SK-N-DZ (cell line): ENCODE measurements around the gene FDX2.
A peak's percentile ranks its signal among the peaks of the same experiment; 100 is the strongest.
"Not testable (repeated sequence)": the region's sequence is repeated elsewhere in the genome, so short reads cannot be mapped to it uniquely, and the experiment has no call there.

Experiments used
- DNase-seq: peaks from one replicate; pipeline ENCODE4 v3.0.0-alpha.2; 2015; ENCODE audit warnings: low spot score

Gene FDX2

GRCh38 chr19:10284065-10284959 is 31.5 kb downstream of the FDX2 start:
- no peak for DNase-seq

GRCh38 chr19:10283301-10284064 is 32.3 kb downstream of the FDX2 start:
- no peak for DNase-seq

GRCh38 chr19:10282043-10282442 is 33.8 kb downstream of the FDX2 start:
- DNase-seq: not testable (repeated sequence)

- DNase-seq: no peak
Observed at GRCh38 chr19:10279737-10280442, 35.9 kb downstream of the FDX2 start.

- no peak for DNase-seq
Observed at GRCh38 chr19:10278935-10279334, 36.9 kb downstream of the FDX2 start.

GRCh38 chr19:10277795-10278589 is 37.8 kb downstream of the FDX2 start:
- no peak for DNase-seq

GRCh38 chr19:10274589-10274988 is 41.2 kb downstream of the FDX2 start:
- DNase-seq: no peak

- DNase-seq: no peak
Observed at GRCh38 chr19:10271543-10272086, 44.2 kb downstream of the FDX2 start.

GRCh38 chr19:10270616-10271394 is 45.0 kb downstream of the FDX2 start, which contains the start of gene ICAM1:
Gene ICAM1 (plus strand): TSS chr19:10271120. CDS start chr19:10271160, 40 bp downstream.
- no peak for DNase-seq

- DNase-seq: no peak
Observed at GRCh38 chr19:10270180-10270615, 45.6 kb downstream of the FDX2 start.

GRCh38 chr19:10269333-10270179 is 46.3 kb downstream of the FDX2 start:
- DNase-seq: peak; percentile 60

GRCh38 chr19:10268071-10268470 is 47.7 kb downstream of the FDX2 start:
- DNase-seq: no peak

- DNase-seq: no peak
Observed at GRCh38 chr19:10266706-10267105, 49.1 kb downstream of the FDX2 start.

- no peak for DNase-seq
Observed at GRCh38 chr19:10262771-10263170, 53.0 kb downstream of the FDX2 start.

GRCh38 chr19:10260141-10260584 is 55.7 kb downstream of the FDX2 start:
- no peak for DNase-seq
